B cell (primary cell): ENCODE measurements around the gene ARHGEF4.

Experiments
- EZH2 ChIP-seq: IDR thresholded peaks from 2 replicates; pipeline ENCODE4 v1.6.1; 2012; ENCODE audit warnings: borderline replicate concordance, low read depth, mild to moderate bottlenecking, moderate library complexity, low read length; ENCODE audit not compliant: insufficient read depth, poor library complexity, severe bottlenecking
- TF ChIP-seq, protein P1 (sequence below): fragments of 200-600 bp; IDR thresholded peaks from one replicate; pipeline ENCODE4 v1.8.0; 2022; ENCODE audit warnings: antibody characterized with exemption, mild to moderate bottlenecking

GRCh38 chr2:130871843-130872740 is 35.4 kb downstream of the ARHGEF4 start:
- TF ChIP-seq, protein P1, sequence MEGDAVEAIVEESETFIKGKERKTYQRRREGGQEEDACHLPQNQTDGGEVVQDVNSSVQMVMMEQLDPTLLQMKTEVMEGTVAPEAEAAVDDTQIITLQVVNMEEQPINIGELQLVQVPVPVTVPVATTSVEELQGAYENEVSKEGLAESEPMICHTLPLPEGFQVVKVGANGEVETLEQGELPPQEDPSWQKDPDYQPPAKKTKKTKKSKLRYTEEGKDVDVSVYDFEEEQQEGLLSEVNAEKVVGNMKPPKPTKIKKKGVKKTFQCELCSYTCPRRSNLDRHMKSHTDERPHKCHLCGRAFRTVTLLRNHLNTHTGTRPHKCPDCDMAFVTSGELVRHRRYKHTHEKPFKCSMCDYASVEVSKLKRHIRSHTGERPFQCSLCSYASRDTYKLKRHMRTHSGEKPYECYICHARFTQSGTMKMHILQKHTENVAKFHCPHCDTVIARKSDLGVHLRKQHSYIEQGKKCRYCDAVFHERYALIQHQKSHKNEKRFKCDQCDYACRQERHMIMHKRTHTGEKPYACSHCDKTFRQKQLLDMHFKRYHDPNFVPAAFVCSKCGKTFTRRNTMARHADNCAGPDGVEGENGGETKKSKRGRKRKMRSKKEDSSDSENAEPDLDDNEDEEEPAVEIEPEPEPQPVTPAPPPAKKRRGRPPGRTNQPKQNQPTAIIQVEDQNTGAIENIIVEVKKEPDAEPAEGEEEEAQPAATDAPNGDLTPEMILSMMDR: no peak
- no peak for TF ChIP-seq EZH2
